SK-N-MC (cell line): ENCODE data around the gene SCN8A.

Experiments
- EZH2 ChIP-seq: fragments of 200-600 bp; sonication (generic); IDR thresholded peaks from one replicate; pipeline ENCODE4 v1.6.1; 2017; ENCODE audit warnings: antibody characterized with exemption
- FOXP2 ChIP-seq: optimal IDR thresholded peaks from 2 replicates; pipeline ENCODE3; 2011; ENCODE audit warnings: mild to moderate bottlenecking, moderate library complexity; ENCODE audit not compliant: insufficient read depth; ENCODE audit errors: extremely low read length, control extremely low read depth

GRCh38 chr12:51825216-51825615 is 234.2 kb downstream of the SCN8A start:
- TF ChIP-seq FOXP2 (no peak), EZH2 (no peak)
